Measurements from ENCODE around the gene TGFB1I1. TPM values are rescaled to one million over a fixed set of nuclear protein-coding genes. Genes with fewer than 3 reads are reported as not detected.
"Not testable (repeated sequence)": the region's sequence is repeated elsewhere in the genome, so short reads cannot be mapped to it uniquely, and the experiment has no call there.

Gene TGFB1I1
- total and polyA plus RNA-seq, 2 of the 13 experiments (the other 11 are each of a cell fraction or from before 2014, with no cell fraction given), result 0.80 to 2.9 TPM

DNA sequence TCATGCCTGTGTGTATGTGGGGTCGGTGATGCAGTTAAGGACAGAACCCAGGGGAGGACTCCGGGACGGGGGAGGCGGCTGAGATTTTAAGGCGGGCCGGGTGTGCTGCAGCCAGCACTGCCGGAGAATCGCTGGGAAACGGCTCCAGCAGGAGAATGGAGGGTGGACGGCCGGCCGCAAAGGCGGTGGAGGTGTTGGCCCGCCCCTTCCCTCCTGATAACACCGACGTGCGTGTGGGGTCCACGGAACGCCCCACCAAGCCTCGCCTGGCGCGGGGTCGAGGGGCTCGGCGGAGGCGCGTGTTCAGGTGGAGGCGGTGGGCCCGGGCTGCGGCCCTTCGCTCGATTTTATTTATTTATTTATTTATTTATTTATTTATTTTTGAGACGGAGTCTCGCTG lies 30.0 kb upstream of the TGFB1I1 start (continued):
- TF ChIP-seq, protein P1, sequence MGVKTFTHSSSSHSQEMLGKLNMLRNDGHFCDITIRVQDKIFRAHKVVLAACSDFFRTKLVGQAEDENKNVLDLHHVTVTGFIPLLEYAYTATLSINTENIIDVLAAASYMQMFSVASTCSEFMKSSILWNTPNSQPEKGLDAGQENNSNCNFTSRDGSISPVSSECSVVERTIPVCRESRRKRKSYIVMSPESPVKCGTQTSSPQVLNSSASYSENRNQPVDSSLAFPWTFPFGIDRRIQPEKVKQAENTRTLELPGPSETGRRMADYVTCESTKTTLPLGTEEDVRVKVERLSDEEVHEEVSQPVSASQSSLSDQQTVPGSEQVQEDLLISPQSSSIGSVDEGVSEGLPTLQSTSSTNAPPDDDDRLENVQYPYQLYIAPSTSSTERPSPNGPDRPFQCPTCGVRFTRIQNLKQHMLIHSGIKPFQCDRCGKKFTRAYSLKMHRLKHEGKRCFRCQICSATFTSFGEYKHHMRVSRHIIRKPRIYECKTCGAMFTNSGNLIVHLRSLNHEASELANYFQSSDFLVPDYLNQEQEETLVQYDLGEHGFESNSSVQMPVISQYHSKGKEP (CRISPR knock-in tag; IDR thresholded peaks at IDR 0.05), result no peak
- TF ChIP-seq, protein P2, sequence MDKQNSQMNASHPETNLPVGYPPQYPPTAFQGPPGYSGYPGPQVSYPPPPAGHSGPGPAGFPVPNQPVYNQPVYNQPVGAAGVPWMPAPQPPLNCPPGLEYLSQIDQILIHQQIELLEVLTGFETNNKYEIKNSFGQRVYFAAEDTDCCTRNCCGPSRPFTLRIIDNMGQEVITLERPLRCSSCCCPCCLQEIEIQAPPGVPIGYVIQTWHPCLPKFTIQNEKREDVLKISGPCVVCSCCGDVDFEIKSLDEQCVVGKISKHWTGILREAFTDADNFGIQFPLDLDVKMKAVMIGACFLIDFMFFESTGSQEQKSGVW (CRISPR knock-in tag; IDR thresholded peaks at IDR 0.05; ENCODE audit: borderline replicate concordance), result no peak

DNA sequence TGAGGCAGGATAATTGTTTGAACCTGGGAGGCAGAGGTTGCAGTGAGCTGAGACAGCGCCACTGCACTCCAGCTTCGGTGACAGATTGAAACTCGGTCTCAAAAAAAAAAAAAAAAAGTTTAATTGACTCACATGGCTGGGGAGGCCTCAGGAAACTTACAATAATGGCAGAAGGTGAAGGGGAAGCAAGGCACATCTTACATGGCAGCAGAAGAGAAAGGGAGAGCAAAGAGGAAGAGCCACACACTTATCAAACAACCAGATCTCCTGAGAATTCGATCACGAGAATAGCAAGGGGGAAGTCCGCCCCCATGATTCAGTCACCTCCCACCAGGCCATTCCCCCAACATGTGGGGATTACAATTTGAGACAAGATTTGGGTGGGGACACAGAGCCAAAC lies 26.0 kb upstream of the TGFB1I1 start:
- H3K9me3 ChIP-seq (ENCODE audit: low read length); H3K9ac ChIP-seq (ENCODE audit: insufficient read depth, low read depth, low read length); H3K36me3 ChIP-seq (replicated peaks in 1 of 2; ENCODE audit: control insufficient read depth in 1 of 2, insufficient read depth in 2 of 2, low read length in 2 of 2); H2AFZ ChIP-seq (ENCODE audit: low read length); H3K4me1 ChIP-seq (ENCODE audit: insufficient read depth, low read length); BruUV-seq (replicated peaks); FAIRE-seq; H3K79me2 ChIP-seq (ENCODE audit: insufficient read depth, low read length); ATAC-seq; H3K4me3 ChIP-seq (replicated peaks in 1 of 3; ENCODE audit: insufficient read depth in 1 of 3, low read depth in 2 of 3, low read length in 3 of 3); CTCF ChIA-PET (ENCODE audit: low intra/inter-chr PET ratio, low total read pairs); H4K20me1 ChIP-seq (ENCODE audit: insufficient read depth, low read length); intact Hi-C loops (cut with micrococcal nuclease; ENCODE audit: unreplicated experiment); DNase-seq (ENCODE audit: low spot score); H3K4me2 ChIP-seq (ENCODE audit: low read depth, low read length); H3K27ac ChIP-seq (ENCODE audit: extremely low read length, insufficient read depth, low read length); H3K27me3 ChIP-seq (ENCODE audit: control insufficient read depth in 1 of 2, insufficient read depth in 2 of 2, low read length in 2 of 2): not testable (repeated sequence)
- POLR2A ChIA-PET, result interaction anchor here (1.2 kb wide), 1 partner anchor 9 kb away, joined by 3 read pairs; no protein-coding TSS in a partner anchor
- 9% methylated on average over 6 of the region's 6 CpGs for WGBS (ENCODE audit: low lambda C conversion rate)
- TF ChIP-seq ZNF431 (CRISPR knock-in tag; IDR thresholded peaks at IDR 0.05; ENCODE audit: borderline replicate concordance, low read depth), result peak; percentile 57; the same call in 1 of the 2 replicates
- in situ Hi-C loops (cut with HindIII; ENCODE audit: extremely low pct_ligation_motif_present, low pct_unique_long_range_greater_than_20kb), result loop anchor here (25.0 kb wide), 1 partner anchor 234 kb away; the partner anchor contains the start of genes PYCARD, PYDC1 and TRIM72
